ENCODE results near the gene SEMA4D. TPM values are rescaled to one million over a fixed set of nuclear protein-coding genes. Genes with fewer than 3 reads are reported as not detected.
A peak's percentile ranks its signal among the peaks of the same experiment; 100 is the strongest.

SEMA4D gene
- total and polyA plus RNA-seq, 2 donors: 9.1 to 14.0 TPM

- no peak overlapping the region for H3K4me3 ChIP-seq (ENCODE audit: low read depth, low read length)
- no peak for DNase-seq (ENCODE audit: extremely low spot score)
- no peaks in the 10 kb centered on the region for H3K36me3 ChIP-seq (ENCODE audit: insufficient read depth)
- WGBS: 77% methylated on average over 3 of the region's 3 CpGs
- no peaks in the 10 kb centered on the region for H3K4me1 ChIP-seq (ENCODE audit: insufficient read depth)
- H3K27ac ChIP-seq (ENCODE audit: low read depth): no peak overlapping the region
Observed at GRCh38 chr9:89535461-89535860, 37.5 kb upstream of the SEMA4D start.

- H3K36me3 ChIP-seq (ENCODE audit: insufficient read depth): no peaks in the 10 kb centered on the region
- H3K27ac ChIP-seq (ENCODE audit: low read depth): no peak overlapping the region
- H3K4me1 ChIP-seq (ENCODE audit: insufficient read depth): no peaks in the 10 kb centered on the region
- WGBS: 69% methylated on average over 13 of the region's 13 CpGs
- no peak for DNase-seq (ENCODE audit: extremely low spot score)
- no peak overlapping the region for H3K4me3 ChIP-seq (ENCODE audit: low read depth, low read length)
Observed at GRCh38 chr9:89534515-89535287, 36.8 kb upstream of the SEMA4D start.

GRCh38 chr9:89533411-89534095, 35.6 kb upstream of the SEMA4D start:
- no peaks in the 10 kb centered on the region for H3K4me1 ChIP-seq (ENCODE audit: insufficient read depth)

GRCh38 chr9:89532944-89533343, 35.0 kb upstream of the SEMA4D start:
- 70% methylated on average over 1 of the region's 1 CpG for WGBS
- H3K36me3 ChIP-seq (ENCODE audit: insufficient read depth): no peaks in the 10 kb centered on the region
- H3K4me1 ChIP-seq (ENCODE audit: insufficient read depth): no peaks in the 10 kb centered on the region
- H3K4me3 ChIP-seq (ENCODE audit: low read depth, low read length): no peak overlapping the region
- no peak for DNase-seq (ENCODE audit: extremely low spot score)
- no peak overlapping the region for H3K27ac ChIP-seq (ENCODE audit: low read depth)

More at GRCh38 chr9:89533411-89534095, 35.6 kb upstream of the SEMA4D start:
- Histone ChIP-seq H3K36me3 (ENCODE audit: insufficient read depth) (no peaks in the 10 kb centered on the region), H3K4me3 (ENCODE audit: low read depth, low read length) (no peak overlapping the region), H3K27ac (ENCODE audit: low read depth) (no peak overlapping the region)
- DNase-seq (ENCODE audit: extremely low spot score): no peak
- 72% methylated on average over 10 of the region's 10 CpGs for WGBS

GRCh38 chr9:89532478-89532877, 34.6 kb upstream of the SEMA4D start:
- Histone ChIP-seq H3K27ac (ENCODE audit: low read depth) (no peak overlapping the region), H3K4me1 (ENCODE audit: insufficient read depth) (no peaks in the 10 kb centered on the region), H3K4me3 (ENCODE audit: low read depth, low read length) (no peak overlapping the region), H3K36me3 (ENCODE audit: insufficient read depth) (no peaks in the 10 kb centered on the region)
- 40% methylated on average over 4 of the region's 4 CpGs for WGBS
- no peak for DNase-seq (ENCODE audit: extremely low spot score)

GRCh38 chr9:89531766-89532165, 33.9 kb upstream of the SEMA4D start:
- DNase-seq (ENCODE audit: extremely low spot score): no peak
- Histone ChIP-seq H3K36me3 (ENCODE audit: insufficient read depth) (no peaks in the 10 kb centered on the region), H3K4me1 (ENCODE audit: insufficient read depth) (no peaks in the 10 kb centered on the region), H3K4me3 (ENCODE audit: low read depth, low read length) (no peak overlapping the region), H3K27ac (ENCODE audit: low read depth) (no peak overlapping the region)
- WGBS: 94% methylated on average over 4 of the region's 4 CpGs

GRCh38 chr9:89530726-89531125, 32.8 kb upstream of the SEMA4D start:
- no peak for DNase-seq (ENCODE audit: extremely low spot score)
- Histone ChIP-seq H3K4me1 (ENCODE audit: insufficient read depth) (no peaks in the 10 kb centered on the region), H3K36me3 (ENCODE audit: insufficient read depth) (no peaks in the 10 kb centered on the region), H3K4me3 (ENCODE audit: low read depth, low read length) (no peak overlapping the region), H3K27ac (ENCODE audit: low read depth) (no peak overlapping the region)
- 77% methylated on average over 6 of the region's 6 CpGs for WGBS

- WGBS: 66% methylated on average over 5 of the region's 5 CpGs
Observed at GRCh38 chr9:89529243-89530035, 31.5 kb upstream of the SEMA4D start.

GRCh38 chr9:89528540-89528939, 30.6 kb upstream of the SEMA4D start:
- Histone ChIP-seq H3K36me3 (ENCODE audit: insufficient read depth) (no peaks in the 10 kb centered on the region), H3K4me1 (ENCODE audit: insufficient read depth) (no peaks in the 10 kb centered on the region), H3K27ac (ENCODE audit: low read depth) (no peak overlapping the region), H3K4me3 (ENCODE audit: low read depth, low read length) (no peak overlapping the region)
- DNase-seq (ENCODE audit: extremely low spot score): peak; percentile 20
- 60% methylated on average over 6 of the region's 6 CpGs for WGBS

More at GRCh38 chr9:89529243-89530035, 31.5 kb upstream of the SEMA4D start:
- Histone ChIP-seq H3K27ac (ENCODE audit: low read depth) (no peak overlapping the region), H3K4me1 (ENCODE audit: insufficient read depth) (no peaks in the 10 kb centered on the region), H3K4me3 (ENCODE audit: low read depth, low read length) (no peak overlapping the region), H3K36me3 (ENCODE audit: insufficient read depth) (no peaks in the 10 kb centered on the region)
- DNase-seq (ENCODE audit: extremely low spot score): no peak

- H3K4me3 ChIP-seq (ENCODE audit: low read depth, low read length): no peak overlapping the region
- WGBS: 96% methylated on average over 5 of the region's 5 CpGs
- no peak for DNase-seq (ENCODE audit: extremely low spot score)
- H3K27ac ChIP-seq (ENCODE audit: low read depth): no peak overlapping the region
- no peaks in the 10 kb centered on the region for H3K36me3 ChIP-seq (ENCODE audit: insufficient read depth)
- no peaks in the 10 kb centered on the region for H3K4me1 ChIP-seq (ENCODE audit: insufficient read depth)
Observed at GRCh38 chr9:89528131-89528530, 30.2 kb upstream of the SEMA4D start.

GRCh38 chr9:89527084-89527483, 29.2 kb upstream of the SEMA4D start:
- 71% methylated on average over 2 of the region's 2 CpGs for WGBS
- H3K27ac ChIP-seq (ENCODE audit: low read depth): no peak overlapping the region
- H3K4me1 ChIP-seq (ENCODE audit: insufficient read depth): no peaks in the 10 kb centered on the region
- no peak for DNase-seq (ENCODE audit: extremely low spot score)
- no peaks in the 10 kb centered on the region for H3K36me3 ChIP-seq (ENCODE audit: insufficient read depth)
- H3K4me3 ChIP-seq (ENCODE audit: low read depth, low read length): no peak overlapping the region

- H3K27ac ChIP-seq (ENCODE audit: low read depth): no peak overlapping the region
- no peaks in the 10 kb centered on the region for H3K36me3 ChIP-seq (ENCODE audit: insufficient read depth)
- 75% methylated on average over 3 of the region's 3 CpGs for WGBS
- no peak overlapping the region for H3K4me3 ChIP-seq (ENCODE audit: low read depth, low read length)
- H3K4me1 ChIP-seq (ENCODE audit: insufficient read depth): no peaks in the 10 kb centered on the region
- DNase-seq (ENCODE audit: extremely low spot score): no peak
Observed at GRCh38 chr9:89526667-89527066, 28.8 kb upstream of the SEMA4D start.

GRCh38 chr9:89525446-89526374, 27.8 kb upstream of the SEMA4D start:
- H3K27ac ChIP-seq (ENCODE audit: low read depth): no peak overlapping the region
- H3K4me3 ChIP-seq (ENCODE audit: low read depth, low read length): no peak overlapping the region
- H3K36me3 ChIP-seq (ENCODE audit: insufficient read depth): no peaks in the 10 kb centered on the region
- no peak for DNase-seq (ENCODE audit: extremely low spot score)
- WGBS: 78% methylated on average over 24 of the region's 24 CpGs
- no peaks in the 10 kb centered on the region for H3K4me1 ChIP-seq (ENCODE audit: insufficient read depth)

Measured in urinary bladder (tissue), 4 donors.